GM19023 (cell line): ENCODE data around the gene AGPAT4.
"Not testable (repeated sequence)": the region's sequence is repeated elsewhere in the genome, so short reads cannot be mapped to it uniquely, and the experiment has no call there.

Source experiments
- ATAC-seq: cut with Tn5 transposase; IDR thresholded peaks from one replicate; pipeline ENCODE4 v1.9.1; 2021; ENCODE audit warnings: mild to moderate bottlenecking, moderate library complexity; ENCODE audit not compliant: unreplicated experiment

Gene AGPAT4

DNA sequence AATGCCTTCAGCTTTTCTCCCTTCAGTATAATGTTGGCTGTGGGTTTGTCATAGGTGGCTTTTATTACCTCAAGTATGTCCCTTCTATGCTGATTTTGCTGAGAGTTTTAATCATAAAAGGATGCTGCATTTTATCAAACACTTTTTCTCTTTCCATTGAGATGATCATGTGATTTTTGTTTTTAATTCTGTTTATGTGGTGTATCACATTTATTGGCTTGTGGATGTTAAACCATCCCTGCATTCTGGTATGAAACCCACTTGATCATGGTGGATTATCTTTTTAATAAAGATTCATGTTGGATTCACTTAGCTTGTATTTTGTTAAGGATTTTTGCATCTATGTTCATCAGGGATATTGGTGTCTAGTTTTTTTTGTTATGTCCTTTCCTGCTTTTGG lies 150.5 kb downstream of the AGPAT4 start:
- ATAC-seq, result not testable (repeated sequence)

DNA sequence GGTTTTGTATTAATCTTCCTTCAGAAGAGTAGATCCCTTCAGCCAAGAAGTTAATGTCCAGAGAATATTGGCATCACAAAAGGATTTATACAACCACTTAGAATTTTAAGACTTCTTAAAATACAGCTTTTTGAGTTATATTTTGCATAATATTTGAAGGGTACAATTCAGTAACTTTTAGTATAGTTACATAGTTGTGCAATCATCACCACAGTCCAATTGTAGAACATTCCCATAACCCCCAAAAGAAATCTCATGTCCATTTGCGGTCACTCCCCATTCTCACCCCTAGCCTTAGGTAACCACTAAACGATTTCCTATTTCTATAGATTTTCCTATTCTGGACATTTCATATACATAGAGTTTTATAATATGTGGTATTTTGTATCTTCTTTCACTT lies 155.9 kb downstream of the AGPAT4 start:
- no peak for ATAC-seq

DNA sequence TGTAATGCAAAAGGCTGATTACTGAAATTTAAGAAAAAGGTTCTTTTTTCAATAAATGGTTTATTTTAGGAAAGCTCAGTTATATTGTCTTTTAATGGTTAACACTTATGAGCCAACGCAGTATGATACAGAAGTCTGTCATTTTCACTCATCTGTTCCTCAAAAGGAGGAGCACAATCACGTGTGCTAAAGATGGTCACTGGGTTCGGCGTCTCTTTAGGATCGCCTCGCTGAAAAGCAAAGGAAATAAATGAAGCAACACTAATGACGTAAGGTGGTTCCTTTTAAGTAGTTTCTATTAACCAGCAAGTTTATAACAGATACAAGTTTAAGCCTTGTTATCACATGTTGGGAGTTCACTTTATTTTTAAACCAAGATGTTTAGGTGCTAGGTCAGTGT lies 156.6 kb downstream of the AGPAT4 start:
- no peak for ATAC-seq

DNA sequence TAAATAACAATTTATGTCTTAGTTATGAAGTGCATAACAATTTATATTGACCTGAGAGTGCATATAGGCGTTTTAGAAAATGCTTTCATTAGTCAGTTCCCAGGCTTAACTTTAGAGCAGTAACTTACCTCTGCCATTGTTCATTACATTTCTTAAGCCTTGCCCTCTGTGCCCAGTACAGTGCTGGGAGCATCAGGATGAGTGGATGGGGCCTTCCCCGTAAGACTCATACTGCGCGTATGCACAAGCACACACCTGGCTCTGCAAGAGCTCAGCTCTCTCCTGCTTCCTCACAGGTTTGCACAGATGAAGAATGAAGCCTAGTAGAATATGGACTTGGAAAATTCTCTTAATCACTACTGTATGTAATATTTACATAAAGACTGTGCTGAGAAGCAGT lies 157.3 kb downstream of the AGPAT4 start:
- ATAC-seq, result no peak

DNA sequence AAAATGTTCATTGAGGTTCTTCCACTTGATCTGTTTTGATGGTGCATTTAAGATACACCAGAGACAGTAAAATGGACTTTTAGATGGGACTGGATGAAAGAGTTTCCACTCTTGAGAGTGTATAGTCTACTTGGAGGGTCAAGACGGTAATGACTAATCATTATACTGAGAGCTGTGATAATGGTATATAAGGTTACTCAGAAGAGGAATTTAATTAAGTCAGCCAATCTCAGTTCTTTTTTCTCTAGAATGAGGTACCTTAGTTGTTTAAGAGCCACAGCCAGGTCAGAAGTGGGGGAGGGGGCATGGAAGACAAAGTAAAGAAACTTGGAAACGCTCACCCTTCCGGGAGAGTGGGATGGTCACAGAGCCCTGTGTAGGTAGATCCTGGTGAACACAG lies 158.4 kb downstream of the AGPAT4 start:
- ATAC-seq, result no peak

DNA sequence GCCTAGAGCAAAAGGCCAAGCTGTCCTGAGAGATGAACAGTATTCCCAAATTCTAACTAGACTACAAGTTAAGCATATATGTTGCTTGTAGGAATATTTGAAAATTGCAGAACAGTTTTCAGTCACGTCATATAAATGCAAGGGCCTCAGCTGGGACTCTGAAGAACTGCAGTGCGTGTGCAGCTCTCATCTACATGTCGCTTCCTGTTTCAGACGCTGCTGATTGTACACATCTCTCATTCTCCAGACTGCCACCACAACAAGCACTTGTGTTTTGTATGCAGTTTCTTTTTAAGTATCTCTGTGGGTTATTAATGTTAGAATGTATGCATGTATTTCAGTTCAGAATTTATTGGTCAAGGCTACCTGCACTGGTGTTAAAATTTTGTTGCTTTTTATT lies 162.6 kb downstream of the AGPAT4 start:
- ATAC-seq, result no peak

DNA sequence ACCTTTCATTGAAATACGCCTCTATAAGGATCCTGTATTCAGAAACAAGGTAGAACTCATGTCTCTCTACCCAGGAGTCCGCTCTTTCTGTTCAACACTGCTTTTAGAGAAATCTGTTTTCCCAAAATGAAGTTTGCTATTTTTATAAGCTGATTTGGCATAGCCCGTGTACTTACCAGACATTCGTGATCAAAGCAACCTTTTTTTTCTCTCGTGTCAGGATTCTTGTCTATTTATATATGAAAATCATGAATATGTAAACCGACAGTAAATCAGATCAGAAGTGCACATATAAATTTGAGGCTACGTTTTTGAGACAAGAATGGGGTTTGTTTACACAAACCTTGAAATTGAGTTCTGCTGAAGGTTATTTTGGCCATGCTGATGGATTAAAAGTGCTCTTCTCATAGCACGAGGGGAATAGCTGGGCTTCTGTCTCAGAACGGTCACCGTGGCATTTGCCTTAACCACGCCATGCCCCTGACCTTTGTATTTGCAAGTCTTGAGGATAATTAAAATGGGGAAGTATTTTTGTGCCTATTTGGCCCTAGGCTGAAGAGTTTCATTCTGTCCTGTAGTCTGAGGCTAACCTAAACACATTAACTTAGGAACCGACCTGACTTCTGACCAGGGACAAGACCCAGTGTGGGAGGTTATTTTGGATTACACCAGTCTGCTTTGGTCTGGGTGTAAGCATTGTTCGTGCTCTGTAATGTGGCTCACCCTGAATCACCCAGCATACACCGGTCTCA lies 163.7 kb downstream of the AGPAT4 start:
- no peak for ATAC-seq

DNA sequence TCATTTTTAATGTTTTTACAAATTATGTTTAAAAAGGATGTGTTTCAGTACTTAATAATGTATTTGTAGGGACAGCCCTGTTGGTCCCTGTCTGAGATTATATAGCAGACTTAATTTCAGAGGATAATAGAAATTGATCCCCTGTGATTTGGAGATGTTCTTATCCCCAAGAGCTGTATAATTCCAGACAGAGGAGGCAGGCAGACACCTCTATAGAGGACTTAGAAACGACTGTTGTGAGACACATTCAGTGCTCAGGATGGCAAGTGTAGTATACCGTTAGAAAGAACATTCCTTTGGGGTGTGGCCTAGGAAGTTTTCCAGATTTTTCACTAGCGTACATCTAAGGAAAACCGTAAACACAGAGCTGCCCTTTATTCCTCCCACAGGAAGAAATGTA lies 164.5 kb downstream of the AGPAT4 start:
- ATAC-seq, result no peak

DNA sequence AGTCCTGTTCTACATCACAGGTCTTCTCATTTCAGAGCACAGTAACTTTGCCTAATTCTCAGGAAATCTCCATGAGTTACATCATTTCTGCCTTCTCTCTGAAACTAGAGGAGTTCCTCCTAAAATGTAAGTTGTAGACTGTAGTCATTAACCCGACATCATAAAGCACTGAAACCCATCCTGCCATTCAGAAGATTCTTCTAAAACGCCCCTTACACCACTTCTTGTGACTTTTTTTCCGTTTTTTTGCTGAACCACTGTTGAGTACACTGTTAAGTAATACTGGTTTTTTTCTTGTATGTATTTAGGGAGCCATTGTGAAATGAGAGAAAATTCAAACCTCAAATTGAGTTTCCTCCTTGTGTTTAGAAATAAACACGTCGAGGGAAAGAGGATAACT lies 164.9 kb downstream of the AGPAT4 start:
- no peak for ATAC-seq

DNA sequence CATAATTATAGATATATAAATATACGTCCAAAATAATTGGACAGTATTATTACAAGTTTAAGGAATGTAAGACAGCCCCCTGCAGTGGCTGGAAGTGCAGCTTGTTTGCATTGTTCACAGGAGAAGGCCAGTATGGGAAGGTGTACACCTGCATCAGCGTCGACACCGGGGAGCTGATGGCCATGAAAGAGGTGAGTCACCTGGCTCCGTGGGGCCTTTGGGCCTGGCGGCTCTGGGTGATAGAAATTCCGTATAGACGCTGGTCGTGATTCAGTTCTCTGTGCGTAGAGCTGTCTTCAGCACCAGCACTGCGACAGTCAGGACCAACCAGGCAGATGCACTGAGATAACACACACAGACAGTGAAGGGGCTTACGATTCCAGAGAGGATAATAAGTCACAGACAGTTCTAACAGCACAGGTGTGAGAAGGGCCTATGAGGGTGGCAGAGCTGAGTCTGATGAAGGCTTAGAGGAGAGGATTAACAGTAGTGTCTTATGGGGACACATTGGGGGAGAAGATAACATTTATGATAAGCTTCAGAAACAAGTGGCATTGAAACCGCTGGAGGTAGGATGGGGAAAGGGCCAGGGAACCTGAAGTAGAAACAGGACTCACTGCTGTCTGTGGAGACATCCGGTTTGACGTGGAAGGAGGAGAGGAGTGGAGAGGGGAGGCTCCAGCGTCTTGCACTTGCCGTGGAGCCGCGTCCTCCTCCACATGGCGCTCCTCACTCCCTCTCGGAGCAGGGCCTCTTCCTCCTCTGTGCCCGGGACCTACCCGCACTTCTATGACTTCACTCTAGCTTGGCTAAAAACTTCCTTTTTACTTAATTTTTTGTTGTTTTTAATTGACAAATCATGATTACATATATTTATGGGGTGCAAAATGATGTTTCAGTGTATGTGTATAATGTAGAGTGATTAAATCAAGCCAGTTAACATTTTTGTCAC lies 165.8 kb downstream of the AGPAT4 start:
- no peak for ATAC-seq

DNA sequence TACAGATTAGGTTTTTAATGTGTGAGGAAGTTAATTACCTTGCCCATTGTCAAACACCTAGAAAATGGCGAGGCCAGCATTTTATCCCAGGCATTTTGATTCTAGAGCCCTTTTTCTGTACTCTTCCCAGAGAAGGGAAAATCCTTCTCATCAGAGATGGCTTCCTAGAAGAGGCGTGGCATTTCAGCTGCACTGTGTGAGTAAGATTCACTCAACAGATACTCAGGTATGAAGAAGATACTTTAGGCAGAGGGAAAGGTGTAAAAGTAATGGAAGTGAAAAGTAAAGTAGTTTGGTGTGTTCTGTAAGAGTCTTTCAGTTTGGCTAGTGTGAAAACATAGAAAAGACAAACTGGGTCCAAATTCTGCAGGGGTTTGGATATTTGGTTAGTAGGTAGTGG lies 168.5 kb downstream of the AGPAT4 start:
- no peak for ATAC-seq

DNA sequence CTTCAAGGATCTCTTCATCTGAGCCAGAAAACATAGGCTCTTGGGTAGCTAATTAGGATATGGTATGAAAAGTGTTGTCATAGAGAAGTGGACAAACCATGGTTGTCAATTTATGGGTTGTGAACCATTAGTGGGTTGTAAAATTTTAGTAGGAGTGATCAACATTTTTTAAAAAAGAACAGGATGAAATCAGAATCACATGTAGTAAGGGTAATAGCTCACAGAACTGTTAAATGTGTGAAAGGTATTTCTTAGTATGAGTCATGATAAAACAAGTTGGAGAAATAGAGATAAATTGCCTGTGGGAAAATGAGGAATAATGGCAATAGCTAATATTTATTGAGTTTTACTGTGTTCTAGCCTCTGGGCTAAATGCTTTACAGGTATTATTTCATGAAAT lies 168.9 kb downstream of the AGPAT4 start:
- no peak for ATAC-seq

DNA sequence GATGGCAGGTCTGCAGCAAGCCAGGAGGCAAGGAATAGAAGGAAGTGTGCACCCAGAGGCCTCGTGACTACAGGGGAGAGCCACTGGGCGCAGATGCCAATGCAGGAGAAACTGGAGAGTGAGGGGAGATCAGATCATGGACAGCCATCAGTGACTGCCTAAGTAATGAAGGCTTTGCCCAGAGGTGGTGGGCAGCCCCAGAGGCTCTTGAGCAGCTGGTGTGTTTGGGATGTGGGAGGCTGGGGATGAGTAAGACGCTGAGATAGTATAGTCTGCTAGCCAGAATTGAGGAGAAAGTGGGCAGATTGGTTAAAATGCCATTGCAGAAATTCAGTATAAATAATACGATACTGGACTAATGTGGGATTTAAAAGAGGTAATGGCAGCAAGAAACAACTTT lies 170.4 kb downstream of the AGPAT4 start:
- no peak for ATAC-seq

DNA sequence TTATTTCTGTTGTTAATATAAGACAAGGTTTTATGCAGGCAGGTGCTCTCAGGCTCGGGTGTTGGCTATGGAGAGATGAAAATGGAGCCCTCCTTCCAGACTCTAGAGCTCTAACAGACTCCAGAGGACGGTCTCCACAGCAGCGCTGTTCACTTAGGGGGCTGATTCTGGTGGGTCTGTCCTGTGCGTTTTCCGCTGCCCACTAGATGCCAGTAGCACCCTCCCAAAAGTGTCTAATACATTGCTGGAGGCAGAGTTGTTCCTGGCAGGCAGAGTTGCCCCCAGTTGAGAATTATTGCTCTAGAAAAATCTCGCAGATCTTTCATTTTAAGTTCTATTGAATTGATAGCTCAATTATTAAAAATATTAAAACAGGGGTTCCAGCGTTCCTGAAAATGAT lies 172.3 kb downstream of the AGPAT4 start:
- ATAC-seq, result no peak

DNA sequence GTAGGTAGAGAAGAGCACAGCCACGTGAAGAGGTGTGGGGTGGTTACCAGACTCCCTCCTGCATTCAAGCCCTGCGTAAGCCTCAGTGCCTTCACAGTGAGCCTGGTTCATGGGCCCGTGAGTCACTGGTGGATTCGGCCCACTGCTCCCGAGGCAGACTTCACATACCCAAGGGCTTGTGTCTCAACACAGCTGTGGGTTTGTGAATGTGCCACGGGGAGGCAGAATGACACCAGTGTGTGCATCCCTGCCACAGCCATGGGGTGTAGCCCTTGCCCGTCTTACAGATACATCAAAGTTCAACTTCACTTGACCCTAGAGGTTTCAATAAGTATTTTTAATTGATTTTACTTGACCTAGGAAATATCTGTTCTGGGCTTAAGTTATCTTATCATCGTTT lies 173.8 kb downstream of the AGPAT4 start:
- no peak for ATAC-seq

DNA sequence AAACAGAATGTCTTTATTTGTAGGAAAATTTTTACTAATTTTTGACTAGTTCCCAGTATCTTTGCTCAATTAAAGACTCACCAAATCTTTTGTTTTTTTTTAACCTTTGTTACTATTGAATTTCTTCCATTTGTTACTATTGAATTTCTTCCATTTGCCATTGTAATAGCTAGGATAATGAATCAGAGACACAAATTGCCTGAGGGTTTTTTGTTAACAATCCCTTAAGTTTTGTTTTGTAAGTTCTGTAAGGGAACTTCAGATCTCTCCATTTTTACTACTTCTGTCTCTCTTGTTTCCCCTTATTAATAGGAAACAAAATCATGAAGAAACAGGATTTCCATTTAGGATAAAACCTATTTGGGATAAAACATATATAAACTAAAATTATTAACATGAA lies 177.9 kb downstream of the AGPAT4 start:
- ATAC-seq, result no peak

DNA sequence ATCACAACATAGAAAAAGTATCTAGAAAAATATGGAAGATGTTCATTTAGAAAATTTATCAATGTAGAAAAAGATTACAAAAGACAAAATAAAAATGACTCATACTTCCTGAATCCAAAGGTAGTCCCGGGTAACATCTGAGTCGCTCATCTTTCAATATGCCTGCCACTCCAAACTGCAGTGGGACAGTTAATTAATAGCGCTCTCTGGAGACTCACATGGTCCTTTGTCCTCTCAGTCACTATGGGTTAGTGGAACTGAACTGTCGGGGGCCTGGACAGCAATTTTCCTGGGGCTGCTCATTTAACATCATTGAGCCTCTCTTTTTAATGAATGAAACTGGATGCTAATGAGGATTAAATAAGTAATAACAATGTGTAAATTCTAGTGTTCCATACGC lies 178.9 kb downstream of the AGPAT4 start:
- ATAC-seq, result no peak

DNA sequence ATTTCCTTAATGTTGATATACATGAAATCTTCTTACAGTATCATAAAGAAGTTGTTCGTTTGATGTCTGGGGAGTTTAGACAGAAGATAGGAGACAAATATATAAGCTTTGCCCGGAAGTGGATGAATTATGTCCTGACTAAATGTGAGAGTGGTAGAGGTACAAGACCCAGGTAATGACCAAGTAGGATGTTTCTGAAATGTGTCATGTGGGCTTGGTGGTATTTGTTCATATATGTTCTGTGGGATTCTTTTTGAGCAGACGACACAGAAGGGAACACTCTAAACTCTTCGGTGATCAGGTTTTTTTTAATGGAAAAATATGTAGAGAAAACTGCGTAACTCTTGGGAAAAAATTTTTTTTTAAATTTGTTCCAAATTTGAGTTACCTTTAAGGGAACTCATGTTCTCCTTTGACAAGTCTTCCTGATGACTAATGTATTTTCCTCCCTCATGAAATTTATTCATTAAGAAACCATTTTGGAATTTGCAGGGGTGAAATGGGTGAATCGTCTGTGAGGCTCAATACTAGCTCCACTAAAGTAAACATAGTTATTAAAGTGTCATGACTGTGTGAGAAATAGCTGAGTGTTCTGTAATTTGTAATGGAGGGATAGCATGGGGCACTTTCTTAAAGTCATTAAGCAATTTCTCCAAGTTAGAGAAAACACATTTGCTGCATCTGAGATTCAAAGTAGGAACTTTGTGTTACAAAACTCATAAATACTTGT lies 181.7 kb downstream of the AGPAT4 start:
- ATAC-seq, result no peak

DNA sequence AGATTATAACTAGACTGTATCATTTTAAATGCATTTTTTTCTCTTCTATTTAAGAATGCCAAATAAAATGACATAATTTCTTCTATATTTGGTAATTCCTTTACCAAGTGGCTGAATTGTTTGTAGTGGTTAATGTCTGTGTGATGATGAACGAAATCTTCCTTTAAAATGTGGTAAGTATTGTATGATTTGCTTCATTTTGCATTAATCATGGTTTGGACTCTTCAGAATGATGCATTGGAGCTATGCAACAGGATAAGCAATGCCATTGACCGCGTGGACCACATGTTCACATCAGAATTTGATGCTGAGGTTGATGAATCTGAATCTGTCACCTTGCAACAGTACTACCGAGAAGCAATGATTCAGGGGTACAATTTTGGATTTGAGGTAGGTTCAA lies 182.7 kb downstream of the AGPAT4 start:
- ATAC-seq, result no peak

DNA sequence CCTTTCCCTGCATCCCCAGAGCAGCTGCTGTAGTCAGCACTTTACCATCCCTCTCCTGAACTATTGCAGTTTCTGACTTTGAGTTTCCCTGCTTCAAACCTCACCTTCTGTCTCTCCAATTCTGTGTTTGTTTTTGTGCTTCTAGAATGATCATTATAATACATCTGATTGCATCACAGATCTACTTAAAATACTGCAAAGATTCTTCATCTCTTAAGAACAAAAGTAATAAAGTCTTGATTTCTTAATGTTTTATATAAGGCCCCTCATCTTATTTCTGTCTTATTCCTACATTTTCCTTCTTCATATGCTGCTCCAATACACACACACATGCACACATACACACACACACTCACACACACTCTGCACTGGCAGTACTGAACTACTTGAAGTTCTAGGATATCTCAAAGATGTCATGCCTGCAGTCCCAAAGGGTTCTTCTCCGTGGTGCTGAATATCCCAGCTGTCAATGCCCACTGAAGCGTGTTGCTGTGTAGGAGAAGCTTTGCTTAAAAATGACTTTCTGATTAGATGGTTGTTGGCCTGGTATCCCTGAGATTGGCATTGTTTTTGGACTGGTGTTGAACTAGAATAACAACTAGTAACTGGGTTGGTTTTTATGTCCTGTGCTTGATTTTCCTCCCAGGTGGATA lies 185.1 kb downstream of the AGPAT4 start:
- ATAC-seq, result no peak

DNA sequence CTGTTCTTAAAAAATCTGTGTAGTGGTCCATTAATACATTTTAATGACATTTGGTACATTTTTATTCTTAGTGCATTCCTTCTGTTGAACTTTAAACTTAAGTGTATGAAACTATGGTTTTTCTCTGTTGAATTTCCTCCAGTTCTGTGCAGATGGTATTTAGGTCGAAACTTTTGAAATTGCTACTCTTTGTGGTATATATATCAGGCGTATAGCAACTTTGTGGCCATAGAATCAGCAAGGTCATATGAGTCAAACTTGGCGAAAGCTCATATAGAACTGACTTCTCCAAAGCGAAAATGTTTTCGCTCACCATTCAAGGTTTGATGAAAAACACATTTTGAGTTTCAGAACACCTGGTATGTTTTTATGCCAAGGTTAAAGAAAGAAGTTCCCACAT lies 188.6 kb downstream of the AGPAT4 start:
- no peak for ATAC-seq
